HG03108 (cell line): ENCODE results near the gene ZCCHC7.
A peak's percentile ranks its signal among the peaks of the same experiment; 100 is the strongest.
"Not testable (repeated sequence)": the region's sequence is repeated elsewhere in the genome, so short reads cannot be mapped to it uniquely, and the experiment has no call there.

Source experiments
- ATAC-seq: cut with Tn5 transposase; IDR thresholded peaks from one replicate; pipeline ENCODE4 v1.9.1; 2021; ENCODE audit warnings: moderate library complexity; ENCODE audit not compliant: unreplicated experiment

Gene ZCCHC7

GRCh38 chr9:37119907-37120842, at the start of gene ZCCHC7:
ZCCHC7 (plus strand) TSS chr9:37120574.
- peak; percentile 89 for ATAC-seq

GRCh38 chr9:37074790-37075189, 45.6 kb upstream of the ZCCHC7 start:
- ATAC-seq = peak; percentile 41

GRCh38 chr9:37079370-37080164, 40.8 kb upstream of the ZCCHC7 start:
- ATAC-seq = peak; percentile 81

- ATAC-seq = not testable (repeated sequence)
These were observed 40.2 kb upstream of the ZCCHC7 start for GRCh38 chr9:37080165-37080628.

- ATAC-seq = not testable (repeated sequence)
These were observed 38.9 kb upstream of the ZCCHC7 start for GRCh38 chr9:37081507-37081906.

- no peak for ATAC-seq
These were observed 38.1 kb upstream of the ZCCHC7 start for GRCh38 chr9:37082214-37082765.

- no peak for ATAC-seq
These were observed 36.7 kb upstream of the ZCCHC7 start for GRCh38 chr9:37083654-37084053.

GRCh38 chr9:37085233-37085632, 35.1 kb upstream of the ZCCHC7 start:
- ATAC-seq = no peak

GRCh38 chr9:37092714-37093295, 27.6 kb upstream of the ZCCHC7 start:
- not testable (repeated sequence) for ATAC-seq

GRCh38 chr9:37094751-37095150, 25.6 kb upstream of the ZCCHC7 start:
- no peak for ATAC-seq

- no peak for ATAC-seq
These were observed 23.7 kb upstream of the ZCCHC7 start for GRCh38 chr9:37096628-37097027.

- ATAC-seq = no peak
These were observed 23.1 kb upstream of the ZCCHC7 start for GRCh38 chr9:37097294-37097693.

GRCh38 chr9:37100327-37100726, 20.0 kb upstream of the ZCCHC7 start:
- no peak for ATAC-seq

GRCh38 chr9:37100741-37101140, 19.6 kb upstream of the ZCCHC7 start:
- ATAC-seq = no peak

- no peak for ATAC-seq
These were observed 17.9 kb upstream of the ZCCHC7 start for GRCh38 chr9:37102486-37102885.

GRCh38 chr9:37104183-37104889, 16.0 kb upstream of the ZCCHC7 start:
- no peak for ATAC-seq

GRCh38 chr9:37105234-37105633, 15.1 kb upstream of the ZCCHC7 start:
- ATAC-seq = no peak

- ATAC-seq = no peak
These were observed 12.7 kb upstream of the ZCCHC7 start for GRCh38 chr9:37107701-37108100.

GRCh38 chr9:37114442-37114841, 5.9 kb upstream of the ZCCHC7 start:
- not testable (repeated sequence) for ATAC-seq

GRCh38 chr9:37117956-37118355, 2.4 kb upstream of the ZCCHC7 start:
- no peak for ATAC-seq
